Muscle of arm (tissue), 12 donors: Measurements from ENCODE around the gene CFAP54. TPM values are rescaled to one million over a fixed set of nuclear protein-coding genes. Genes with fewer than 3 reads are reported as not detected.
A peak's percentile ranks its signal among the peaks of the same experiment; 100 is the strongest.
"Not testable (repeated sequence)": the region's sequence is repeated elsewhere in the genome, so short reads cannot be mapped to it uniquely, and the experiment has no call there.

Experiments used
- DNase-seq: peaks from one replicate; pipeline ENCODE4 v3.0.0-alpha.2; 2013
- polyA plus RNA-seq, 12 donors: library from polyadenylated mRNA; unstranded; fragments of 120-200 nt; gene quantifications; one replicate each; pipeline ENCODE4 v1.2.1, GENCODE V29; 2013; ENCODE audit not compliant: insufficient read length in 12 of 12

The CFAP54 gene
- polyA plus RNA-seq, 12 donors, result 0.16 to 1.2 (median 0.44) TPM; not detected in 2

DNA sequence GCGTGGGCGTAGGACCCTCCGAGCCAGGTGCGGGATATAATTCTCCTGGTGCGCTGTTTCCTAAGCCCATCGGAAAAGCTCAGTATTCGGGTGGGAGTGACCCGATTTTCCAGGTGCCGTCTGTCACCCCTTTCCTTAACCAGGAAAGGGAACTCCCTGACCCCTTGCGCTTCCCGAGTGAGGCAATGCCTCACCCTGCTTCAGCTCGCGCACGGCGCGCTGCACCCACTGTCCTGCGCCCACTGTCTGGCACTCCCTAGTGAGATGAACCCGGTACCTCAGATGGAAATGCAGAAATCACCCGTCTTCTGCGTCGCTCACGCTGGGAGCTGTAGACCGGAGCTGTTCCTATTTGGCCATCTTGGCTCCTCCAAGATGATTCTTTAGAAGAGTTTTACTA is 240.1 kb downstream of the CFAP54 start:
- not testable (repeated sequence) for DNase-seq

DNA sequence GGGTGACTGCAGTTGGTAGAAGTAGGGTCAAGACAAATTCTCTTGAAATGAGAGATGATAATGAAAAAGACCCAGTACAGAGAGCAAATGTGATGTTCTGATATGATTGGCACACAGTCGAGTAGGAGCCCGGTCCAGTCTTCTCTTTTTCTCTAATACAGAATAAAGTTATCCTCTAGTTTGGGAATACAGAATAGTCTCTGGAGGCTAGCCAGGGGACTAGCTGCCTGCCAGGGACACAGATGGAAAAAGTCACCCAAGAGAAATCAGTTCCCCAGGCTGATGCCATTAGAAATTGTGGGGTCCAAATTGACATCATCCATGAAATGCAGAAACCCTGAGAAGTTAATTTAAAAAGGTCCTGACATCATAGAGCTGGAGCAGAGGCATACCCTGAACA is 240.5 kb downstream of the CFAP54 start:
- no peak for DNase-seq

DNA sequence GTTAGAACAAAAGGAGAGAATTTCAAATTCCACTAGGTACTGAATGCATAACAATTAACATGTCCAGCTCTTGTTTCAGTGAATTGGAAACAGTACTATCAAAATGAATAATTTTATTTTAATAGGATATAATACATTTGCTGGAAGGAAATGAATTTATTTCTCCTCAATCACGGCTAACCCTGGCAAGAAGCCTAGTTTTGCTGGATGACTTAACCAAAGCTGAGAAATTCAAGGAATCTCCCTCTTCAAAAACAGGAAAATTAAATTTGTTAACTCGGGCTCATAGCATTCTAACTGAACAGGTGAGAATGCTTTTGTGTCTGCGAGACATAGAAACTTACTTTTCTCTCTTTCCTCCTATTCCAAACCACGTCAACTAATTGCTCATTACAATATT is 254.2 kb downstream of the CFAP54 start:
- peak; percentile 18 for DNase-seq

DNA sequence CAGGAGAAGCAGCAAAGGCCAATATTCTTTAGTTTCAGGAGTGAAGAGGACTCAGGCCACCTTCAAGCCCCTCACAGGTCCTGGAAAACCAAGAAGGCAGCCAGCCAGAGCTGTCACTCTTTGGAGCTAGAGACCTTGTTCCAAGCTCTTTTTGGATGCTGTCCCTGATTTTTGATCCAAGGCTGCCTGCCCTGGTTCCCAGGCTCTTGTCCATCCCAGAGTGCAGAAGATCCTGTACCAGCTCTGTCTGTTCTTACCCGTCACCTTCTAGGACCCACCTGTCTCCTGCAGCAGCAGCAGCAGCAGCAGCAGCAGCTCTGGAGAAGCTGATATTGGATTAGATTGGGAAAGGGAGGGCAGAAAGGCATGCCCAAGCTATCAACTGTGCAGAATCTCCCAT is 260.6 kb downstream of the CFAP54 start:
- no peak for DNase-seq

DNA sequence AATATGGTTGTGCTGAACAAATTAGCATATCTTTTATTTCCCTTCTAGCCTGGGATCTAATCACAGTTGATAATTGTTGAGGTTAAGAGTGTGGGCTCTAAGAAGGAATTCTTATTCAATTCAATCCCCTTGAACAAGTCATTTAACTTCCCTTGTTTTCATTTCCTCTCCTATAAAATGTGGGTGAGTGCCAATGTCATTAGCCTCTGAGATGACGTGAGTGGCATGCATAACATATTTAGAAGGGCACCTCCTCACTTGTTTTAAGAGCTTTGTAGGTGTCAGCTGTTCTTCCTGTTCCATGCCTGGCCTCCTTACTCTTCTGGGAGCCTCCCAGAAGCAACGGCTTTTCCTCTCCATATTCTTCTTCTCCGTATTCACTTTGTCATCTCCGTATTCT is 262.2 kb downstream of the CFAP54 start:
- no peak for DNase-seq

DNA sequence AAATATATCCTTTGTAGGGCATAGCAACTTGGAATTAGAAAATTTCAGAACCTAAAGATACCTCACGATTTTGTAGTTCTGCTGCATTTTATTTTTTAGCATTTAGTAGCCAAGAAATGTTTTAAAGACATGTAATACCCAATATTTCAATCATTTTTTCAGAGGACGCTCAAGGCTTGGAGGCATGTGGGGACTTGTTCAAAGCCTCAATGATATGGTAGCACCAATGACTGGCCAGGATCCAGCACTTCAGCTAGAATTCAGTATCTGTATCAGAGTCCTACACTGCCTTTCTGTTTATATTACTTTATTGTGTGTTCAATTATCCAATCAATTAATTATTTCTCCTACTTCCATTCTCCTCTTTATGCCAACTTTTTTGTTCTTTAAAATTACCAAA is 262.8 kb downstream of the CFAP54 start:
- DNase-seq, result no peak

DNA sequence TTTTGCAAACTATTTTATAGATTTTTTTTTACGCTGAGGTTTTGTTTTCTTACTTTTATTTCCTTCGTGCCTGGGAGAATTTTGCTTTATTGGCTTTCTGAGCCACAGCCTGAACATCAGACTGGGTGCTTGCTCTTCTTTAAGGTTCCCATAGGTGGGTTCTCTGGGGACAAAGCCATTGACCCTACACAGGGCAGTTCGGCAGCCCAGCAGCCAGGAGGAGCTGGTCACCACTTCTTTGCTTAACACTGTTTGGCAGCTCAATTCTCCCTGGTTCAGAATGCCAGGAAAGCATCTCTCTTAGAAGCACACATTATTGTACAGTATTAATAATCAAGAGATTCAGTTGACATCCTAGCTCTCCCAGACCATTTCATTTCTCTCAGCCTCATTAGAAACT is 276.9 kb downstream of the CFAP54 start:
- DNase-seq, result no peak

DNA sequence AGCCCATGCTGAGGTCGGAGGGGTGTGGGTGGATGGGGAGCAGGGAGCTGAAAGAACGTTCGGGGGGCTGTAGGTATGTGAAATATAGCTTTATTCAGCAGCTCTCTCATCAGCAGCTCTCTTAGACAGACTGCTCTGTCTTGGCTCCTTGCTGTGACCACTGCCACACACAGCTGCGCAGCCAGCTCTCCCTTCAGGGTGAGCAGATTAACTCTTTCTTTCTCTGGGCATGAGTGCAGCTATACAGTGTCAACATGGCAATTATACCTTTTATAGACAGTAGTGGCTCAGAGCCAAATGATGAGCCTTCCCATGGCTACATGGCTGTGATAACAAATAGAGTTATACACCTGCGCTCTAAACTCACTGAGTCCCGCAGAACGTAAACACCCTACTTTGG is 280.0 kb downstream of the CFAP54 start:
- no peak for DNase-seq

DNA sequence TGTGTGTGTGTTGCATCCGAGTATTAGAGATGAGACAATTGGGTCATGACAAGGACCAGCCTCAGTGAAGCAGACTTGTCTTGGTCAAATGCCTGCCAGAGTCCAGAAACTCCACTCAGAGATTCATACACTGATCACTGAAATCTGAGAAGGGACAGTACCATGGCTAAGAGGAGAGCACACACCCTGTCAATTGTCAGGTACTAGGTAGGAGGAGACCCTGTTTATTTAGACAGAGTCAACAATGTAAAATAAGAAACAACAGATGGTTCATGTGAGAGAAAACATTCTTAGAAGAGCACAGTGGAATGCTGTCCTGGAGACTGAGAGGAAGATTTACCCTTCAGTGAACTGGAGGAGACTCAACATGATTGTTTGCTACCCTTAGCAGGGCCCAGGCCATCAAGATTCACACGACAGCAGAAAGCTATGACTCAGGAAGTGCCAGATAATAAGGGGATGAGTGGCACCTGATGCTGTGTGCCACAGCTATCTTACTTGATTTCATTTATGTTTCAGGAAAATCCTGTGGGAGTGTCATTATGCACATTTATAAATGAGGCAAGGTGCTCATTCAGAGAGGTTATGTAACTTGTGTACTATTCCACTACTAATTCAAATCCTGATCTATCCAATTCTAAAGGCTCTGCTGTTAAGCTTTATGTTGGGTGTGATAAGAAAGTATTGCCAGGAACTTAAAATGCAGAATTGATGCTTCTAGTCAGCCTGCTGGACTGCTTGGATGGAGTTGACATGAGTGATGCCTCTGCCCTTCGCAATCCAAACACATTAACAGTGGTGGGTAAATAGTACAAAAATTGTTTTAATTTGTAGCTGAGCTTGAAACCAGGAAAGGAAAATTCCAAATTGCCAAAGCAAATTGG is 281.1 kb downstream of the CFAP54 start:
- DNase-seq, result no peak

DNA sequence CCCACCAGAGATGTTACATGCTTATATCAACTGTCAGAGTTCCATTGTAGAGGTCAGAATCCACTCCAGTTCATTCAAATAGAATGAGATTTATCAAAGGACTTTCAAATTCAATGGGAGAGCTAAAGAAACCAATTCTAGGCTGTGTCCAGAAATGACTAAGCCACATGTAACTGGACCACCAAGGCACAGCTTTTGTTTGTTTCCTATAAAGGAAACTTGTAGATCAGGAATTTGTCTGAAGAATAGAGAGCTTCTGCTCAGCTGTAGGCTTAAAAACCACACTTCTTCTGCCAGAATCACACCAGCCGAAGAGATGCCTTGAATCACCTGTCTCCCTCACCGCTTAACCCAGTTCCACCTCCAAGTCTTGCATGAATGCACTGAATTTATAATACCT is 283.7 kb downstream of the CFAP54 start:
- no peak for DNase-seq

DNA sequence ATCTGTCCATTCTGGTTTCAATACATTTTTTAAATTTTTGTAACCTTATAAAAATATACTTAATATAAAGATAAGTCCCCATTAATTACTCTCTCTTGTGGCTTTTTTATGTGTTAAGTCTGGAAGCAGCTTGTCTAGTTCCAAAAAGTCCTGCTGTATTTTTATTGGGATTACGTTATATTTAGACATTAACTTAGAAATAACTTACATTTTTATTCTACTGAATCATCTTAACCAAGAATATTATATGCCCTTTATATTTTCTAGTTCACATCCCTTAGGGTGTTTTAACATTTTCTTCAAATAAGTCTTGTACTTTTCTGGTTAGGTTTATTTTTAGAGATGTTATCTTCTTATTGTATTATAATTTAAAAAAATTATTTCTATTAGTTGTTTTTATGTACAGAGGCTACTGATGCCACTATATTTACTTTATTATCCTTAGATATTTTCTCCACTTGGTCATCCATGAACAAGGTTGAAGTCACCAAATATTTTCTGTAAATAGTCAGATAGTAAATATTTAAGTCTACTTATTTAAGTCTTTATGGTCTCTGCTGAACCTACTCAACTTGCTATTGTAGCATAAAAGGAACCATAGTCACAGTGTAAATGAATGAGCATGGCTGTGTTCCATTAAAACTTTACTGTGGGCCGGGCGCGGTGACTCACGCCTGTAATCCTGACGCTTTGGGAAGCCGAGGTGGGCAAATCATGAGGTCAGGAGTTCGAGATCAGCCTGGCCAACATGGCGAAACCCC is 285.3 kb downstream of the CFAP54 start:
- DNase-seq, result no peak

DNA sequence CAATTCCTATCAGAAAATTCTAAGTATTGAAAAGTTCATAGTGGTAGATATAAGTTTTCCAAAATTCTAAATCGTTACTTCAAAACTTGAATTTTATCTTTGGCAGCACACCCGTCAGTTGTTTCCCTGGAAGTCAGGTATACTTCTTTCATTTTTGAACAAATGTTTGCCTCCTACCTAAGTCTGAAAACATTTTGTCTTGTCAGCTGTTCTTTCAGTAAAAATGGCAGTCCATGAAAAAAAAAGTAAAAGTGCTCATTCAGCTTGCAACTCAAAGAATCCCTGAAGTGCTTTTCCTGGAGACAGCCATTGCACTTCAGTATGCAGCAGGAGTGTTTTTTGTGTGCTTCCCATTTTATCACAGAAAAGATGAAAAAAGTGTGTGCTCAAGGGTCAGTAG is 287.5 kb downstream of the CFAP54 start:
- no peak for DNase-seq

DNA sequence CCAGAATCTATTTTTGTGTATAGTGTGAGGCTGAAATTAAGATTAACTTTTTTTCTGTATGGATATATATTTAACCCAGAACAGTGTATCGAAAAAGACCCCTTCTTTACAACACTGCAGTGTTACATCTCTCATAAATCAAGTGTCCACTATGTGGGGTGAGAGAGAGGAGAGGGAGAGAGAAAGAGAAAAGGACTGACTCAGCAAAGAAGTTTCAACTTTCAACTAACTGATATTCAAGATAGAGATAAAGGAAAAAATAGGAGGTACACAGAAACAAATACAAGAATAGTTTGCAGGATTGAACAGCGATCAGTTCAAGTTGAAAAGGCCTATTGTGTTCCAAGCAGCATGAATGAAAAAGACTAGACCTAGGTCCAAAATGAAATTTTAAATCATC is 291.0 kb downstream of the CFAP54 start:
- DNase-seq, result no peak

DNA sequence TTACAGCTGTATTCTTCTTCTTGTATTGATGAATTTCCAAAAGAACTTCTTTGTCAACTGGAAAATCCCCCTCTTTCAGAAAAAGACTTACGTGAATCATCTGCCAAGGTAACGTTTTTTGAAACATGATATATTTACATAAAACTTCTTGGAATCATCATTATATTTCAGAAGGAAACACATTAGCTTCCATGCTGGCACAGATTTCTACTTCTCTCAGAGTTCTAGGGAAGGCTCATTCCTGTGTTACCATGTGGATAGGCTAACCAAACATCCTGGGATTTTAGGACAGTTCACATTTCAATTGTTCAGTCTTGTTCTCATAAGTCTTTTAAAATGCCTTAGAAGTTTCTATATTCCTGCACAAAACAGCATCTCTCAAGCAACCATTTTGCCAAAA is 297.4 kb downstream of the CFAP54 start:
- peak; percentile 31 for DNase-seq

DNA sequence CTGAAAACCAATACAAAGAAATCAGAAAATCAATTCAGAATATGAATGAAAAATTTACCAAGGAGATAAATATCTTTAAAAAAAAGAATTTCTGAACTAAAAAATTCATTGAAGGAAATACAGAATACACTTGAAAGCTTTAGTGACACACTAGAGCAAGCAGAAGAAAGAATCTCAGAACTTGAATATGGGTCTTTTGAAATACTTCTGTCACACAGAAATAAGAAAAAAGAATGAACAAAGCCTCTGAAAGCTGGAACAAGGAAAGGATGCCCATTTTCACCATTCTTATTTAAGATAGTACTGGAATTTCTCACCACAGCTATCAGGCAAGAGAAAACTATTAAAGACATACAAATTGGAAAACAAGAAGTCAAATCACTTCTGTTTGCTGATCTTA is 314.6 kb downstream of the CFAP54 start:
- DNase-seq, result no peak

DNA sequence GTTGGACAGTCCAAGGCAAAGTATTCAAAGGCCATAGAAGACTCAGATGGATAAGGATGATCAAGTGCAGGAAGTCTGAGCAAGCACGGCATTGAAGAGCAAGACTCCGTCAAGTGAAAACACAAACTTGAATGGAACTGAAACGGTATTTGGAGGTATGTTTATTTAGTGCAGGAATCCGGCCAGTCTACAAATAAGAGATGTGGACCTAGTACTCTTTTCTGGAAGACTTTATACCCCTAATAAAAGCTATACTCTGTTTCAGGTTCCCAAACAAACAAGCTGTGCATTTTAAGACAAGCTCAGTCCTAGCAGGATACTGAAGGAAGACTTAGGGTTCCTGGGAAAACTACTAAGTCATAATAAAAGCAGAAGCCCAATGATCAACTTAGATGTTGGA is 316.9 kb downstream of the CFAP54 start:
- DNase-seq, result no peak

DNA sequence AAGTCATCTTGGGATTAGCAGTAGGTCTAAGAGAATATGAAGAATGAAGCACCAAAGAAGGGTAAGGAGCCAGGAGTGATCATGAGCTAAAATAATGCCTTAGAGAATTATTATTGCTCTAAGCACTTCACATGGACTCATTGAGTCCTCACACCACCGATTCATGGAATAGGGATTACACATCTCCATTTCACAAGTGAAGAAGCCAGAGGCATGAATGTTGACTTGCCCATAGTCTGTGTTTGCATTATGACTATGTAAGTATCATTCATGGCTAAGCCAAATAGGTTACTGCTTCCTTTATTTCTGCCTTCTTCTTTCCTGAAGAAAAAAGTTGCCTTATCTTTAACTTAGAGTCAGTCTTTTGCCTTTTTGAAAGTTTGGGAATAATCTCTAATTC is 318.4 kb downstream of the CFAP54 start:
- DNase-seq, result no peak

DNA sequence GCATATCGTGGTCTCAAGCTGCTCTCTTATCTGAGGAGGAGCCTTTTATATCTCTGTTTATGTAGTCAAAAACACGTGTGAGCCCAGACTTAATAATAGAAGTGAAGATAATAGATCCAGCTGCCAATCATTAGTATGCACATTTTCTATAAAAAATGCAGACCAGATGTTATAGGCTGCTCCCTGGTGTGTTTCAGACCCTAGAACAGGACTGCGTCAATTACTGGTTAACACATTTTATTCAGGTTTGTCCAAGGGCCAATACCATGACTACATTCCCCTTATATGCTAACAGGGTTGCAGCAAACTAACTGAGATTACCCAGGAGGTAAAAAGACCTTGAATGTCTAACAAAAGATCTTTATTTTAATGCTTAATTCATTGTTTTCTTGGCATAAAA is 319.2 kb downstream of the CFAP54 start:
- DNase-seq, result no peak

DNA sequence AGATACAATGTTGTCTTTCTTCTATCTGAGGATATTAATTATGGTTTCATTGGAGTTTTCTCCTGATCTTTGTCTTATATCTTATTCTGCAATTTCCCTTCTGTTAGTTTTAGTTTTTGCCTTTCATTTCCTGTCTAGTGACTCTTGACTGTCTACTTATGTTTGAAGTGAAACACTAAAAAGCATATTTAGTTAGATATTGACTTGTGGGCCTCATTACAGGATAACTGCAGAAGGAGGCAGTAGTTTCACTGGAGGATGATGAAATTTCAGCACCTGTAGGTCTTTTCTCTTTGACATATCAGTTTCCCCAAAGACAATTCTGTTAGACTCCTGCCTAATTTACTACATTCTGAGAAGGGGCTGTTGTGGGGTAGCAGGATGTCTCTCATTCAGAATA is 320.1 kb downstream of the CFAP54 start:
- DNase-seq, result no peak

DNA sequence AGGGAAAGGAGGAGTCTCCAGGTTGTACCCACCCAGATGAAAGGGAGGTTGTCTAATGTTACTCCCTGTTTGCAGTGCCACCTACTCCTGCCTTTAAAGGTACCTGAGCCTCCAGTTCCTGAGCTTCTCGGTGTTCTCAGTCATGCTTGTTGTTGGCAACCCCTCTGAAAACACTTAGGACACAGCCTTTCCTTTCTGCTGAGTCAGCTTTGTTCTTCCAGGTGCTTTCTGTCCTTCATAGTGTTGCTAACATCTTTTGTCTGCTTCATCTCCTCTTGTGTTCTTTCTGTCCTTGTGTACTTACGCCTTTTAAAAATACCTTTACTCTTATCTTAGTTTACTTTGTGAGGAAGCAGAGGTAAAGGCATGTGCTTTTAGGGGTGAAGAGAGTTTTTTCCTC is 320.7 kb downstream of the CFAP54 start:
- no peak for DNase-seq

DNA sequence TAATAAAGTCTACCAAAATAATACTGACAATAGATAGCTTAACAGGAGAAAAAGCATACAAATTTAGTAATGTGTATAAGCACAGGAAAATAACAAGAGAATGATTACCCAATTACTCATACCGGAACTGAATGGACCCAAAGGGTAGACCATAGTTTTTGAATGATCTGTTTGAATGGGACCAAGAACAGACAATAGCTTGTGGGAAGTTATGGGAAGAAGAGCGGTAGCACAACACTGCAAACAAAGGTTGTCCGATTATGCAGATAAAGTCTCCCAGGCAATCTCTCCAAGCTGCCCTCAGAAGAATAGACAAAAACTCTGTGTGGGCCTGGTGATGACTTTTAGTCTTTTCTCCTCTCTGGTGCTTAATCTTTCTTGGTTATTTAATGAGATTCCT is 321.1 kb downstream of the CFAP54 start:
- DNase-seq, result no peak

DNA sequence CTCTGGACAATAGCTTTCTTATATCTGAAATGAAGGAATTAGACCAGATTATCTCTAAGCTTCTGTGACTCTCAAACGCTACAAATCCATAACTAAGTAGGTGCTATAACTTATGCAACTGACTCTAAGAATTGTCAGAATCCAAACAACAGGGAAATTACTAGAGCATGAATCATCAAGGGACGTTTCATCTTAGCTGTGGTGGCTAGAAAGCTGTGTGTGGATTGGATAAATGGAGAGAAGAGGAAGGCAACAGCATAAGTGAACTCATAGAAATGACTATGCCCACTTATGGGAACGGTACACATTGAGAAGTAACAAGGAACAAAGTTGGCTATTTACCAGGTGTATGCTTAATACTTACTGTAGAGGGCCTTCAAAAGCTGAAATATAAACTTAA is 321.7 kb downstream of the CFAP54 start:
- no peak for DNase-seq

DNA sequence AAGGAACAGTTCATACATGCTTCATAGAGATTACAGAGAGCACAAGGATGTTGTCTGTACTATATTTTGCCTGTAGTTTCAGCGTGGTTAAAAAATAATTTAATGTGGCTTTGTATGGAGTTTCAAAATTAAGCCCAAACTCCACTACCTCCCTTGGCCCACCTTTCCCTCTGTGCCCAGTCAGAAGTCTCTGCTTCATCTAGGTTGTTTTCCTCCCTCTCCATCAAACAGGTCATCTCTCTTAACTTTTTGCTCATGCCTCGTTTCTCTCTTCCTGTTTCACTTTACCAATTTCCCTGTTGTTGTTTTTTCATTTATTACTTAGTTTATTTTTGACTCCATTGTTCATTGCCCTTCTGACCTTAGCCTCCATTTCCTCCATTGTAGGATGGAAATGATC is 322.8 kb downstream of the CFAP54 start:
- no peak for DNase-seq
